CD4-positive, alpha-beta T cell treated with Interleukin-21 for 1 hour (primary cell): ENCODE data around the gene AZI2.

Source experiments
- DNase-seq: peaks from one replicate; pipeline ENCODE4 v3.0.0-alpha.2; 2020

AZI2 gene, protein sequence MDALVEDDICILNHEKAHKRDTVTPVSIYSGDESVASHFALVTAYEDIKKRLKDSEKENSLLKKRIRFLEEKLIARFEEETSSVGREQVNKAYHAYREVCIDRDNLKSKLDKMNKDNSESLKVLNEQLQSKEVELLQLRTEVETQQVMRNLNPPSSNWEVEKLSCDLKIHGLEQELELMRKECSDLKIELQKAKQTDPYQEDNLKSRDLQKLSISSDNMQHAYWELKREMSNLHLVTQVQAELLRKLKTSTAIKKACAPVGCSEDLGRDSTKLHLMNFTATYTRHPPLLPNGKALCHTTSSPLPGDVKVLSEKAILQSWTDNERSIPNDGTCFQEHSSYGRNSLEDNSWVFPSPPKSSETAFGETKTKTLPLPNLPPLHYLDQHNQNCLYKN

DNA sequence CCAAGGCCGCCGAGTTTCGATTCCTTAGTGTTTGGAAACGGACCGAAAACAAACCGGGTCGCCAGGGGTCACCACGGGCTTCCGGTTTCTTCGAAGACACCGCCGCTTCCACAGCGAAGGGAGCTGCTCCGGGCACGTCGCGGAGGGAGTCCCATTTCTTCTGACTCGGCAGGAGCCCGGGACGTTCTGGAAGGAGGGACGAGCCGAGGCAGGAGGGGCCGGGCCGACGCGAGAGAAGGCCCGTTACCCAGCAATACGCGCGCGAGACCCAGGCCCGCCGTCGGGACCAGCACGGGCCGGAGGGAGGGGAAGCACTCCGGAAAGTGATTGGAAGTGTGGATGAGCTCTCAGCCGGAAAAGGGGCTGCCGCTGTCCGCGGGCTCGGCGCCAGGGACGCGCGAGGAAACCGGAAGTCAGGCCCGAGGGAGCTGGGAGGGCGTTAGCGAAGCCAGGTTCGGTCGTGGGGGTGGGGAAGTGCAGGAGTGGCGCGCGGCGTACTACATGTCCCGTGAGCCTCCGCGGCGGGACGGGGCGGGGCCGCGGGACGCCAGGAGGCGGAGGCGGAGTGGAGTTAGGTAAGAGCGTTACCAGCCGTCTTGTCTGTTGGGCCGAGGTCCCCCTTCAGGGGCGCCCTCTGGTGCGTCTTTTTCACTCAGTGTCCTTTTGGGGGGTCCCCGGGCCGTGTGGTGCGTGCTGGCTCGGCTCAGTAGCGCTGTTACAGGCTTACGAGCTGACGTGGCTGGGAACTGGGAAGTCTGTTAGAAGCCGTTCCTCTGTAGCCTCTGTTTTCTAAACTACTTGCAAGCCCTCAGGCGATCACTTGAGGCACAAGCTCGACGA, at the start of gene AZI2, which contains the start of gene ZCWPW2:
Gene AZI2, minus strand, starts transcription at position 196 of the 840 bp plus-strand sequence. CDS start 8,207 bp downstream, outside the sequence.
Gene ZCWPW2, plus strand, starts transcription at position 93 of the 840 bp plus-strand sequence. CDS start 64,348 bp downstream, outside the sequence.
- DNase-seq: peak; percentile 94

DNA sequence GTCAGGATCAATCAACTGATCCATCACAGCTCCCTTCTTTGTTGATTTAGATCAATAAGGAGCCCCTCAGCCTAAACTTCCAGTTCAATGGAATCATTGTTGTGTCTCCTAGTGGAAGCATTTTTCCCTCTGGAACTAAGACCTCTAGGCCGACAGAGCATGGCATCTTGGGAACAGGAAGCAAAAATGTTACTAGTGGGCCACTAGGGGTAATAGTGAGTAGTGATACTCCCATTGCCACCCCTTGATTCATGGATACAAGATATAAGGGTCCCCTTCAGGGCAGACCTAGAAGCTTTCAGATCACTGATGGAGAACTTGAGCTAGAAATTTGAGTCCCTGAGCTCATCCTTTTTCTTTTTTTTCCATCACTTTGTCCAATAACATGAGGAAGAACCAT, 40.4 kb upstream of the AZI2 start:
- no peak for DNase-seq

DNA sequence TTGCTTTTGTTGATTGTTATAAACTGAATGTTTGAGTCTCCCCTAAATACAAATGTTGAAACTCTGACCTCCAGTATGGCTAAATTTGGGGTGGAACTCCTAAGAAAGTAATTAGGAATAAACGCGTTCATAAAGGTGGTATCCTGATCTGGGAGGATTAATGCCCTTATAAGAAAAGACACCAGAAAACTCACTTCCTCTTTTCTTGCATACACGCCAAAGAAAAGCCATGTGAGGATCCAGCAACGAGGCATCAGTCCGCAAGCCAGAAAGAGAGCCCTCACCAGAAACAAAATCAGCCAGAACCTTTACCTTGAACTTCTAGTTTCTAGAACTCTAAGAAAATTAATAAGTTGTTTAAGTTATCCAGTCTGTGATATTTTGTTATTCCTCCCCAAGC, 37.4 kb upstream of the AZI2 start:
- no peak for DNase-seq

DNA sequence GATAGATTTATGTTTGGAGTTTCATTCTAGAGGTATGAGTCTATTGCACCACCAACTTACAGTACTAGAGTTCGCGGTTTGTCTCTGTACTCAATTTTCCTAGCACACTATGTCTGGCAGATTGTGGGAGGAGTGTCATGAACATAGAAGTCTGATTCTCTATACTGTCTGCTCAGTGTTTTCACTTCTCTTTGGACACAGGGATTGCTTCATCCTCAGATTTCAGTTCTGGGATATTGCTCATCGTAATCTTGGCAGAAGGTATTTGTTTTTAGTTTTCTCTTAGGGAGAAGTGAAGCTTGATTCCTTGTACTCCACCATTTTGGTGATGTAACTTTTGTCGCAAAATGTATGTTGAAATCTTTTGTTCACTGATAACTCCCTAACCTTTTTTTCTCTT, 27.8 kb upstream of the AZI2 start:
- DNase-seq: no peak

DNA sequence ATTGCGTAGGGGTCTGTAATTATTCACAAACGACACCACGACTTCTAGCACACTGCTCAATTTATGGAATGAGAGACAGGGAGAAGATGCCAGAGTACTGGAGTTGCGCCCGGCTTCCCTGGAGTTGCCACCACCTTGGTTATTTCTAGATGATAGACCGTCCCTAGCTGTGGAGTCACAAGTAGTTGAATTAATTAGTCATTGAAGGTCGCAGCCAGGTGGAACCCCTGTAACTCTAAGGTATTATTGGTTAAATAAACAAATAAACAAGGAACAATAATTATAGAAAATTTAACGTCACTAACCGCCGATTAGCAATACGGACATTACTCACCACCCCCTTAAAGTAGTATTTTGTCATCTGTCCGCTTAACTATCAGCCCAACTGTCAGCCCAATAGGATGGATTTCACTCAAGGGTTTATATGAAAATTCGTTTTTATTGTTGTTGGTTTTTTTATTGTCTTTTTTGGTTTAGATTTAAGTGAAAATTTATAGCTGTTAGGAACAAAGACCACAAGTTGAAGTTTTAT, 911 bp upstream of the AZI2 start:
- no peak for DNase-seq

DNA sequence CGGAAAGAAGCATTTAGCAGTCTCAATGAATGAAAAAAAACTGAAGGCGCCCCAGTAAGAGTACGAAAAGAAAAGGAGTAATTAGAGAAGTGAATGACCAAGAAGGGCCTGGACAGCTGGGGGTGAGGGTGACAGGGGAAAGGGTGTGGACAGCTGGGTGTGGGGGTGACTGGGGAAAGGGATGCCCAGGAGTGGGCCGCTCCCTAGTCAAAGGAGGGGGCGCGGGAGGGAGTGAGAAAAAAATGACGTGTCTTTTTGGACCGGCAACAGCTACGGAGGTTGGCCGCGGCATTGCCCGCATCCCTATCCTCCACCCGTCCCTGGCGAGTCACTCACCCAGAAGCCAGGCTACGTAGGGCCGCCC, 377 bp downstream of the AZI2 start:
- no peak for DNase-seq

DNA sequence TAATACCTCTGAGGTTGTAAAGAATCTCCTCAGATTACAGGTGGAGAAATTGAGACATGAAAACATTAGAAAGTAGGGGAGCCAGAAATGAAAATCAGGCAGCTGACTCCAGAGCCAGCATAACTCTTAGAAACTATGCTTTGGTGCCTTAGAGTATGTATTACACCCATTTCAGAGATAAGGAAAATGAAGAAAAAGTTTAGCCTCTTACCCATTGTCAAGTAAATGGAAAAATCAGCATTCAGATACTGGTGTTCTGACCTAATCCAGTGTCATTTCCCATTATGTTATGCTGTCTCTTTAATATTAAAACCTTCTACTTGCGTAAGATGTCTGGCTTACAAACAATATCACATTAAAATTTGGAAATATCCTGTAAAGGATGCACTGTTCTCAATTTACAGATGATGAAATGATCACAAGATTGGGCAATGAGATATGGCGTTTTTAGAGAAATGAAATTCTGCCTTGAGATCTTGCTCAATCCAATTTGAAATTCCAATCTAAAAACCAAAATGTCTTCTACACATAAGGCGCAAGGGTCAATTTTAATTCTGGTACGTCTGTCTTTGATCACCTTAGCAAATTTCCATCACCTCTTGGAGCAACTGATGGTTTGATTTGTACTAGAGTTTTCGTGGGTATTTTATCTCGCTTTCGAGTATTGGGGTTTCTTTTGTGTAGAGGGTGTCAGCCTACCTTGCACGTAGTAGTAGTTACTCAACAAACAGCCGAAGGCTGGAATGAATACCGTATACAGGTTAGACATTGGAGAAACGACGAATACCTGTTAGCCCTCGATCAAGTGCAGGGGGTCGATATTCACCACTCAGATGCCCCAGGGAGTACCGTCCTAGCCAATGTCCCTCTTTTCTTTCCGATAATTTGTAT, 1.0 kb downstream of the AZI2 start:
- DNase-seq: peak; percentile 26

DNA sequence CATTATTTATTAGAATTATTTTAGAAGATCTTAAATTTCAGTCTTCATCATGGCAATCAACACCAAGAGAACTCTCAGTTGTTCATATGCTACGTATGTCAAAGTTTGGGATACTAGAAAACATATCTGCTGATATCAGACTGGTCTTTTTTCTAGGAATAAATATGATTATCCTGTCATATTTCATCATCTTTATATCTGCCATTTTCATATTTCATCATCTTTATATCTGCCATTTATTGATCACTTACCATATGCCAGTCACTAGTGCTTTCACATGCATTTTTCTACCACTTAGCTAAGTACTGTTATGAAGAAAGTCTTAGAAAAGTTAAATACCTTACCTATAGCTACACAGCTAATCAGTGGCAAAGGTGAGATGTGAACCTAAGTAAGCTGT, 2.9 kb downstream of the AZI2 start:
- no peak for DNase-seq

DNA sequence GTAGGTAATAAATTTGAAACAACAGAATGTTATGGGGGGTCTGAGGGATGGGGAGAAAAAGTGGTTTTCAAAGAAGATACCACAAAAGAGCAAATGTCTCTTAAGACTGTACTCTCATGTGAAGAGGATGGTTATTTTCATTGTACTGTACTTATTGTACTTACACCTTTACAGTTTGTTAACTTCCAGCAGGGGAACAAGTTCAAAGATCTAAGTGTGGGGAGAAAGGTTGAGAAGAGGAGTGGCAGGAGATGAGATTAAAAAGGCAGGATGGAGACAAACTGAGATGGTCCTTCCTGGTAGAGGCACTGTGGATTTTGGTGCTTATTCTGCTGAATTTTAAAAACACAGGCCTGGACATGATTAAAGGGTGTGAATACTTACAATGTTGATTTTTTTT, 5.5 kb downstream of the AZI2 start:
- DNase-seq: no peak

DNA sequence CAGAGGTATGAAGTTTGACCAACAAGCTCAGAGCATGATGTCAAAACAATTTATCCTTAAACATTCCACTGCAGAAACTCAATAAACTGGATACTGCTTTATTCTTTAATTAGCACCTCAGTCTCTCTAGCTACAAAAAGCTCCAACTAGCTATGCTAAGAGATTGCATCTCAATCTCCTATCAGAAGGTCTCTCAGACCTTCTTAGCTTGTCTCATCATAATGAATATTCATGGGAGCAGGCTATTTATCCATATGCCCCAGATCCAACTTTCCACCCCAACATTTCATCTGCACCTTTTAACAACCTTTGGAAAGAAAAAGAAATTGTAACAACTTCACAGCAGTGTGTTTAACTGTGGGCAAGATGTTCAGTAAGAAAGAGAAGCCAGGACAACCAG, 11.4 kb downstream of the AZI2 start:
- no peak for DNase-seq

DNA sequence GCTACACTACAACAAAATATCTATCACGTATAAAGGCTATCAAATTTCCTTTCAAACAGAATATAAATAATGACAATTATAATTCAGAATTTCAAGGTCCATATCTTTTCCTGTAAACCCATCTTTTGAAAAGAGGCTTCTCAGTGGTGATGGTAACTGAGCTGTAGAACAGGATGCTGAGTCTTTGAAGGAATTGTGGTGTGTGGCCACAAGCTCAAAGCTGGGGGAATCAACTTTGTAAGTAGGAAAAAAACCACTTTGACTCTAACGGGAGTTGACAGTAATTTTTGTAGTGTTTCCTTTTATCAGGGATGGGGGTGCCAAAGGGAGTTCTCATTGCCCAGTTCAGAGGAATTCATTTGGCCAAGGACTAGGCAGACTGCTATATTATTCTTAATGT, 13.4 kb downstream of the AZI2 start:
- no peak for DNase-seq

DNA sequence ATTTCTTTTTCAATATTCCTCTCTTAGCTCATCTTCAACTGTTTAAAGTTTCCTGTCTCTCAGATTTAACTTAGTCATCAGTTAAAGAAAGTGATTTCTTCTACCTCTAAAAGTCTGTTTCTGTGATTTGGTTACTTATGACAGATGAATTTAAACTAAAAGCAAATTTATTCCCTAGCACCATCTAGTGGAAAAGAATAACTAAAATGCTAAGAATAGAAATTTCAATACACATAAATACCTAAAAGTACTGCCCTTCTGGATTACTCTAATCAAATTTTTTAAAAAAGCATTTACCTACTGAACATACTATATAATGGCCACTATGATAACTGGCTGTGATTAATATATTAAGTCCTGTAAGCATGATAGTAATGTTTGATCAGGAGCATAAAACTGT, 14.1 kb downstream of the AZI2 start:
- no peak for DNase-seq

DNA sequence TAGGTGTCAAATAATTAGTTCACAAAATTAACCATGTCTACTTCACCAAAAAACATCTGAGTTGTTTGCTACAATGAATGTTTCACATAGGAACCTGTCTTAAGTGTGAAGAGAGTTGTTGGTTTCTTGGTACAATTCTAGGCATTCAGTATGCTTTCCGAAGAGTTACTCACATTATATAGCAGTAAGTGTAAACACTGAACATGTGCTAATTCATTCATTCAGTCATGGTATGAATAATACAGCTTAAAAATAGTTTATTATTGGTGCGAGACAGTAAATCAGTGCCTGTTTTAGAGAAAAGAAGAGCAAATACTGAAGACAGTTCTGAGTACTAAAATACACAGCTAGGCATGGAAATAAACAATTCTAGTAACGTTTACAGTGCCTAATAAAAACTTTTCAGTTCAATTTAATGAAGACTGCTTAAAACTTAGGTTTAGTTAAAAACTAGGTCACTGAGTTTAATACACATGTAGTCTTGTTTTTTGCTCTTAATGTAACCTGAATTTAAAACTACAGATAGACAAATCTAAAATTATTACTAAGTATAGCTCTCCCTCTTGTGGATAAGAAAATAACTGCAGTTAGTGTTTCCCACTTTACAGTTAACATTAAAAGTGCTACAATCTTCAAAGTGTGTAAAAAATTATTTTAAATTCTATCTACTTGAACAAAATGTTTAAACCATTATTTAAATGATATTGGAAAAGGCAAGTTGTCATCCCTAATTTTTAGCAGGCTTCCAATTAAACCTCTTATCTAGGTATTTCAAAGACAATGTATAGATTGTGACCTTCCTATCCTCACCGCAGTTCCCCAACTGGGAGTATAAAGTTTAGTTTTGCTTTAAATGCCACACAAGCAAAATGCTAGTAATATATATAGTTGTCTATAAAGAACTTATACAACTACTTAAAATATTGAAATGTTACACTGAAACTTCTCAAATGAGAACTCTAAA, 20.2 kb downstream of the AZI2 start:
- peak; percentile 66 for DNase-seq

DNA sequence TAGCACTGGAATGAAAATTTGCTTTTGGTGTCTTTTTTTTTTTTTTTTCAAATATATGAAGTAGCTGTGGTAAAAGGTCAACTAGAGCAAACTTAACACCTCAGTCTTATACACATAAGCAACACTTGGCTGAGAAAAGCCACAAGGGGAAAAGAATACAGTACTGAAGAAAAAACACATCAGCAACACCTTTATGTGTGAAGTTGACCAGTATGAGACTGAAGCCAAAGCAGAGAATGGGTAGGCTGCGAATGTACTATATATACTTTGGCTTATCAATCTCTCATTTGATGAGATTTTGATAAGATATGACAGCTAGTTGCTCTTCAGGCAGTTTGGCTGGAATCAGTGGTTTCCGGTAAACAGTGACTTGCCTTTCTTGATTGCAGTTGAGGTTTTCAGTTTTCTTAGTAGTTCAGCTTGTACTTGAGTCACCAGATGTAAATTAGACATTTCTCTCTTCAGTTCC, 22.1 kb downstream of the AZI2 start:
- peak; percentile 70 for DNase-seq

DNA sequence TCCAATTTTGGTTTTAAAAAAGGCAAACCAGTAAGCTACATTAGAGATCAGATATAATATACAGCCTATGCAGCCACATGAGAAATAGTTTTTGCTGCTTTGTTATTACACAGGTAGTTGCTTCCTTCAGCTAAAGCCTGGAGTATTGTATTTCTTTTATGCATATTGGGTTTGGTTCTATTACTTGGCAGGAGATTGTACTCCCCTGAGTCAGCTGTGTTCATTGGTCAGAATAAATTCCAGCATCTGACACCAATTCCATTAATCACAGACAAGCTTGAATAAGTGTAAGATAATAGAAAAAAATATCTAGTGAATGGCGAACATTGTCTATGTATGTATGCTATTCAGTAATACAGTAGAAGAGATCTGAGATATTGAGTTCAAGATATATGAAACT, 26.2 kb downstream of the AZI2 start:
- no peak for DNase-seq

DNA sequence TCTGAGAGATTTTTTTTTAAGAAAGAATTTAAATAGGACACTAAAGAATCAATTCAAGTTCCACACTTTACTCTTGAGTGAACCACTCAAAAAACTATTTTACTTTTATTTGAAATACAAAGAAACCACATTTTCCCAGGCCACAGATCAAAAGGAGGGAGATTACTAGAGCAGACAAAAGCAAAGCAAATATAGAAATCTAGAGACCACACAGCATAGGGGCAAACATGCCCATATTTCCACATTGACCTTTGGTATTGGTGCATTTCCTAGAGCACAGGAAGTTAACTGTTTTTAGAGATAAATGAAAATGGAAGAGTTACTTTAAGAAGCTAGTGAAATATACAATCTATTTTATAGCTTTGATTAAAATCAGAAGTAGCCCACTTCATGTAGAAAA, 27.6 kb downstream of the AZI2 start:
- DNase-seq: no peak

DNA sequence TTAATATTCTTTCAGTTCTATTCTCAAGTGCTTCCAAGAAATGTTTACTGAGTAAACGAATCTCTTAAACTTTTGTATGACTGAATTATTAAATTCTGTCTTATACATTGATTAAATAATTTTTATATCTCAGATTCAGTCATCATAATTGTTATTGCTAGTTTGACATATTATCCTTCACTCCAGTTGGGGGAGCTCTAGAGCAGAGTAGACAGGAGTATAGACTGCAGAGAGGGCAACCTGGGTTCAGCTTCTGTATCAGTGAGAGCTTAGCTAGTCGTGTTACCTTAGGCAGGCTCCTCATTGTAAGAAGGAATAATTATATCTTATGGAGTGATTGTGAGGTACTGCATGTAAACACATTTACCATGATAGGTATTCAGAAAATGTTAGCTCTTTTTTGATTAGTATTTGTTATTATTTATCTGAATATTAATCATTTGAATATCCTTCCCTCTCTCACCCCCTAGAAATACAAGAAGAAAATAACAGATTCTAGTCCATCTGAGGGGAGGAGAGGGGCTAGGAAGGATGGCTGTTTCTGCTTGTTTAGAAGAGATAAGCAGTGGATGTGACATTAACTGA, 31.1 kb downstream of the AZI2 start:
- peak; percentile 72 for DNase-seq

DNA sequence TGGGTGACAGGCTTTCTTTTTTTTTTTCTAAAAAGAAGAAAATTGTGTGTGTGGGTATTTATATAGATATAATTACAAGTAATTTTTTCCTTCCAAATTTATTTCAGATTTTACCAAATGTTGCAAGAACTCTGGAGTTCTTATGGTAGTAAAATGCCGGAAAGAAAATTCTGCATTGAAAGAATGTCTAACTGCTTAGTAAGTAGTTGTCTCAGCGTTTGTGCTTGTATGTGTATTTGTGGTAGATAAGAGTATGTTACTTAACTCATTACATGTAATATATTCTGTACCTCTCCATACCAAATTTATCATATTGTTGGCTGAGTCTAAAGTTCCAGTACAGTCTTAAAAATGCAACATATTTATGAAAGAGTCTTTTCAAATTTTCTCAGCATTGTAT, 32.4 kb downstream of the AZI2 start:
- no peak for DNase-seq

DNA sequence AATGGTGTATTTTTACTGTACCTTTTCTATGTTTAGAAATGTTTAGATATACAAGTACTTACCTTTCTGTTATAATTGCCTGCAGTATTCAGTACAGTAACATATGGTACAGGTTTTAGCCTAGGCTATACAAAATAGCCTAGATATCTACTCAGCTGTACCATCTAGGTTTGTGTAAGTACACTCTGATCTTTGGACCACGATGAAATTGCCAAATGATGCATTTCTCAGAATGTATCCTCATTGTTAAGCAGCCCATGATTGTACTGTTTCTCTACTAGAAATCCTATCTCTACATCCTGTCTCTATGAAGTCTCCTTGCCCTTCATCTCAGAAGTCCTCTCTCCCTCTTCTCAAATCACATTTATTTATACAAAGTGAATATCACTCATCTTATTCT, 32.9 kb downstream of the AZI2 start:
- no peak for DNase-seq

DNA sequence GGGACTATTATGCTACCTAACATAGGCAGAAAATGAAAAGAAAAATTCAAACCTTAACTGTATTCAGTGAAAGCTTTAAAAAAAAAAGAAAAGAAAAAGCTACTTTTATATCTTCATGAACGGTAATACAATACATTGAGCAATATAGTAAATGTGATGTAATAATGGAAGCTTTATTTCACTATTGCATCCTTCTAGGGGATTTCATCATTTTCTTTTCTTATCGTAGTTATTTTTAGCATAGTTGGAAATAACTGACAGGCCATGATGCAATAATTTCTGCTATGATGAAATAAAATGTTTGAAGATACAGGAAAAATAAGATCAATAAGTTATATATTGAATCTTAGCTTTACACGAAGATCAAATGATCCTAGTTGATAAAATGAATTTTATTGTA, 40.4 kb downstream of the AZI2 start:
- no peak for DNase-seq

DNA sequence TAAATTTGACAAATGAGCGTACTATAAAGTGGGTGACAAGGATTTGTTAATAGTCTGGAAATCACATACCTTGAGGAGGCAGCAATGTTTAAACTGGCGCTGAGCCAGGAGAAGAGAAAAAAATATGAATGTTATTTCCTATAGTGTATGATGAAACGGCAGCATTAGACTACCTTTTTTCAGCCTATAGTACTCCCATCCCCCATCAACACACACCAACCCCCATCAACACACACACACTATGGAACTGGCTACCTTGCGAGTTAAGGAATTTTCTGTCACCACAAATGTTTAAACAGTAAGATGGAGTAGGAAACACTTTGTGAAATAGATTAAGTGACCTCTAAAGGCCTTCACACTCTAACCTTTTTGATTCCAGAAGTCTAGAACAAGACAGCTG, 46.9 kb downstream of the AZI2 start:
- DNase-seq: no peak
